HG03378 (cell line): ENCODE measurements around the gene ATAD3C.
"Not testable (repeated sequence)": the region's sequence is repeated elsewhere in the genome, so short reads cannot be mapped to it uniquely, and the experiment has no call there.

Source experiments
- ATAC-seq: cut with Tn5 transposase; IDR thresholded peaks from one replicate; pipeline ENCODE4 v1.9.1; 2021; ENCODE audit warnings: mild to moderate bottlenecking, moderate library complexity; ENCODE audit not compliant: unreplicated experiment

The ATAD3C gene

GRCh38 chr1:1468196-1468985 lies 18.9 kb downstream of the ATAD3C start:
- ATAC-seq: not testable (repeated sequence)

GRCh38 chr1:1470626-1471388 lies 21.3 kb downstream of the ATAD3C start:
- ATAC-seq: no peak

GRCh38 chr1:1471389-1472052 lies 22.0 kb downstream of the ATAD3C start, which contains the start of gene ATAD3B:
Gene ATAD3B, plus strand, starts transcription at chr1:1471765. Its CDS starts 120 bp downstream, at chr1:1471885.
- peak; percentile 69 for ATAC-seq

- not testable (repeated sequence) for ATAC-seq
These were observed 22.8 kb downstream of the ATAD3C start for GRCh38 chr1:1472053-1472876.

GRCh38 chr1:1476011-1476410 lies 26.5 kb downstream of the ATAD3C start:
- not testable (repeated sequence) for ATAC-seq

GRCh38 chr1:1477206-1477605 lies 27.7 kb downstream of the ATAD3C start:
- ATAC-seq: no peak

GRCh38 chr1:1479547-1480487 lies 30.3 kb downstream of the ATAD3C start:
- no peak for ATAC-seq

GRCh38 chr1:1480488-1480867 lies 31.0 kb downstream of the ATAD3C start:
- not testable (repeated sequence) for ATAC-seq

- not testable (repeated sequence) for ATAC-seq
These were observed 32.3 kb downstream of the ATAD3C start for GRCh38 chr1:1481811-1482210.

- ATAC-seq: no peak
These were observed 33.4 kb downstream of the ATAD3C start for GRCh38 chr1:1482856-1483255.

GRCh38 chr1:1483714-1484113 lies 34.2 kb downstream of the ATAD3C start:
- ATAC-seq: no peak

- ATAC-seq: not testable (repeated sequence)
These were observed 35.7 kb downstream of the ATAD3C start for GRCh38 chr1:1484976-1485750.

GRCh38 chr1:1485755-1486317 lies 36.3 kb downstream of the ATAD3C start:
- ATAC-seq: not testable (repeated sequence)

- ATAC-seq: no peak
These were observed 38.2 kb downstream of the ATAD3C start for GRCh38 chr1:1487701-1488100.

- no peak for ATAC-seq
These were observed 39.7 kb downstream of the ATAD3C start for GRCh38 chr1:1489231-1489630.

- ATAC-seq: no peak
These were observed 40.4 kb downstream of the ATAD3C start for GRCh38 chr1:1489861-1490260.

GRCh38 chr1:1490633-1491230 lies 41.2 kb downstream of the ATAD3C start:
- no peak for ATAC-seq

- ATAC-seq: no peak
These were observed 42.1 kb downstream of the ATAD3C start for GRCh38 chr1:1491601-1492000.
